ENCODE measurements around the gene LIAS.

DNA sequence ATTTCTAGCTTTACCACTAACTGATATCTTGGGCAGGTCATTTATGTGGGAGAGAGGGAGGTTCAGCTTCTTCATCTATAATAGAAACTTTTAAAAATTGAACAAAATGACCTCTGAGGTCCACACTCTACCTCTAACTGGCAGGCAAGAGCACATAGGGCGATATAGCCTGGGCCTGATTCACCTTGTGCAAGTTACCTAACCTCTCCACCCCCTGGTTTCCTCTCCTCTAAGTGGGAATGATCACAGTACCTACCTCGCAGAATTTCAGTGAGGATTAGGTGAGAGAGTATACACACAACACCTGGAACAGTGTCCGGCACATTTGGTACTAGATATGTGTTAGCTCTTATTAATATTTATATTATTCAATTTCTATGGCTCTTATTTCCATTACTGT is 36.6 kb upstream of the LIAS start:
- TF ChIP-seq POLR2A (IDR thresholded peaks at IDR 0.05; ENCODE audit: low read depth, low read length), result no peak
- TF ChIP-seq POLR2AphosphoS5 (IDR thresholded peaks at IDR 0.05; ENCODE audit: low read depth, low read length), result no peak
- no peak for TF ChIP-seq TAF1 (IDR thresholded peaks at IDR 0.05; ENCODE audit: borderline replicate concordance, low read depth, low read length)

Data from GM12892 (cell line).